Thoracic aorta (tissue), 2 donors: ENCODE results near the gene BICRA. TPM values are rescaled to one million over a fixed set of nuclear protein-coding genes. Genes with fewer than 3 reads are reported as not detected.
A peak's percentile ranks its signal among the peaks of the same experiment; 100 is the strongest.

Source experiments
- ATAC-seq: fragments of 150-250 bp; one replicate; pipeline ENCODE4 v1.8.0; 2017; ENCODE audit warnings: low read depth; ENCODE audit not compliant: insufficient number of reproducible peaks, low FRiP score
- DNase-seq: peaks from one replicate; pipeline ENCODE4 v3.0.0-alpha.2; 2020; ENCODE audit warnings: low spot score
- H3K27ac ChIP-seq, 2 donors: fragments of 200-600 bp; sonication (generic); 1 replicate in 1 of 2; 2 replicates in 1 of 2; pipeline ENCODE4 v1.5.1; 2016; ENCODE audit warnings: mild to moderate bottlenecking in 2 of 2, moderate library complexity in 2 of 2
- H3K27me3 ChIP-seq: fragments of 200-600 bp; sonication (generic); replicated peaks from 2 replicates; pipeline ENCODE4 v1.6.0; 2016; ENCODE audit warnings: mild to moderate bottlenecking; ENCODE audit not compliant: insufficient read depth
- H3K36me3 ChIP-seq: fragments of 200-600 bp; sonication (generic); one replicate; pipeline ENCODE4 v1.5.1; 2016
- H3K4me1 ChIP-seq, 2 donors: fragments of 200-600 bp; sonication (generic); 1 replicate in 1 of 2; 2 replicates in 1 of 2; pipeline versions ENCODE4 v1.5.1 to v1.6.0; 2016; ENCODE audit warnings: low read depth in 2 of 2, mild to moderate bottlenecking in 1 of 2; ENCODE audit not compliant: control insufficient read depth in 1 of 2
- H3K4me3 ChIP-seq: fragments of 200-600 bp; sonication (generic); 2 replicates; pipeline ENCODE4 v1.5.1; 2016; ENCODE audit warnings: mild to moderate bottlenecking
- H3K9me3 ChIP-seq: fragments of 200-600 bp; sonication (generic); 2 replicates; pipeline ENCODE4 v1.5.1; 2016
- total RNA-seq, 2 donors: library from RNA; depleted of rRNA; stranded (reverse); fragments of >200 nt; gene quantifications; one replicate each; pipeline versions ENCODE4 v1.1.0 to v1.2.3, GENCODE V29; 2016
- TF ChIP-seq, protein P1 (sequence below): fragments of 200-600 bp; sonication (generic); IDR thresholded peaks from one replicate; pipeline ENCODE4 v1.5.1; 2019; ENCODE audit warnings: antibody characterized with exemption

Gene BICRA
- total RNA-seq, 2 donors from 2014 or later: 10.8 to 18.4 TPM

- H3K36me3 ChIP-seq: peaks cover 21% of the 10 kb centered on the region
- DNase-seq: no peak
- TF ChIP-seq, protein P1, sequence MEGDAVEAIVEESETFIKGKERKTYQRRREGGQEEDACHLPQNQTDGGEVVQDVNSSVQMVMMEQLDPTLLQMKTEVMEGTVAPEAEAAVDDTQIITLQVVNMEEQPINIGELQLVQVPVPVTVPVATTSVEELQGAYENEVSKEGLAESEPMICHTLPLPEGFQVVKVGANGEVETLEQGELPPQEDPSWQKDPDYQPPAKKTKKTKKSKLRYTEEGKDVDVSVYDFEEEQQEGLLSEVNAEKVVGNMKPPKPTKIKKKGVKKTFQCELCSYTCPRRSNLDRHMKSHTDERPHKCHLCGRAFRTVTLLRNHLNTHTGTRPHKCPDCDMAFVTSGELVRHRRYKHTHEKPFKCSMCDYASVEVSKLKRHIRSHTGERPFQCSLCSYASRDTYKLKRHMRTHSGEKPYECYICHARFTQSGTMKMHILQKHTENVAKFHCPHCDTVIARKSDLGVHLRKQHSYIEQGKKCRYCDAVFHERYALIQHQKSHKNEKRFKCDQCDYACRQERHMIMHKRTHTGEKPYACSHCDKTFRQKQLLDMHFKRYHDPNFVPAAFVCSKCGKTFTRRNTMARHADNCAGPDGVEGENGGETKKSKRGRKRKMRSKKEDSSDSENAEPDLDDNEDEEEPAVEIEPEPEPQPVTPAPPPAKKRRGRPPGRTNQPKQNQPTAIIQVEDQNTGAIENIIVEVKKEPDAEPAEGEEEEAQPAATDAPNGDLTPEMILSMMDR: no peak
- no peak overlapping the region for H3K27ac ChIP-seq
- no peaks in the 10 kb centered on the region for H3K9me3 ChIP-seq
- ATAC-seq: no peak
- no peak overlapping the region for H3K4me3 ChIP-seq
- no peaks in the 10 kb centered on the region for H3K4me1 ChIP-seq
- H3K27me3 ChIP-seq: no peaks in the 10 kb centered on the region
Measured at GRCh38 chr19:47704024-47704423, 95.1 kb downstream of the BICRA start.

- Histone ChIP-seq H3K9me3 (no peaks in the 10 kb centered on the region), H3K4me3 (no peak overlapping the region), H3K4me1 (no peaks in the 10 kb centered on the region), H3K27me3 (no peaks in the 10 kb centered on the region), H3K27ac (no peak overlapping the region), H3K36me3 (peaks cover 16% of the 10 kb centered on the region)
- ATAC-seq: no peak
- DNase-seq: no peak
- TF ChIP-seq, protein P1: no peak
Measured at GRCh38 chr19:47704656-47705055, 95.7 kb downstream of the BICRA start.

GRCh38 chr19:47707135-47707925, 98.4 kb downstream of the BICRA start:
- H3K27ac ChIP-seq: no peak overlapping the region
- no peak for DNase-seq
- H3K27me3 ChIP-seq: no peaks in the 10 kb centered on the region
- peak; percentile 42 for ATAC-seq
- no peaks in the 10 kb centered on the region for H3K4me1 ChIP-seq
- H3K36me3 ChIP-seq: peaks cover 1% of the 10 kb centered on the region
- no peak overlapping the region for H3K4me3 ChIP-seq
- H3K9me3 ChIP-seq: no peaks in the 10 kb centered on the region
- TF ChIP-seq, protein P1: peak; percentile 83

DNA sequence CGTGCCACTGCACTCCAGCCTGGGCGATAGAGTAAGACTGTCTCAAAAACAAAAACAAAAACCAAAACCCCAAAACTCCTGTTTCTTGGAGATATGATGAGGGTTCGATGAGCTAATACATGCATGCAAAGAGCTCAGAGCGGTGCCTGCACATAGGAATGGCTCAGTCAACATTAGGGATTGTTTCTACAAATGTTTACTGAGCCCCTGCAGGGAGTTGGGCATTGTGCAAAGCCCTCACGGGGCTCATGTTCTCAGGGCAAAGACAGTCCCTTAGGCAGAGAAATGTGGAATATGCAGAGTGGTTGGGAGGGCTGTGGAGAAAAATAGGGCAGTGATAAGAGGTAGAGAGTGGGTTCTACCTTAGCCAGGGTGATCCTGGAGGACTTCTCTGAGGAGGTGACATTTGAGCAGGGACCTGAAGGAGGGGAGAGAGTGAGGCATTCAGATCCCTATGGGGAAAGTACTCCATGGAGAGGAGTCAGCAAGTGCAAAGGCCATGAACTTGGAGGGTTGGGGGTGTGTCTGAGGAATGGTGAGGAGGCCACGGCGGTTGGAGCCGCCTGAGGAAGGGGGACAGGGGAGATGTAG, 102.8 kb downstream of the BICRA start:
- Histone ChIP-seq H3K27ac (no peak overlapping the region), H3K9me3 (no peaks in the 10 kb centered on the region), H3K27me3 (no peaks in the 10 kb centered on the region), H3K4me1 (peaks cover 10 to 26% of the 10 kb centered on the region in 2 donors), H3K36me3 (peaks cover 6% of the 10 kb centered on the region), H3K4me3 (no peak overlapping the region)
- TF ChIP-seq, protein P1: no peak
- DNase-seq (no peak), ATAC-seq (no peak)
